Activated CD4-positive, alpha-beta T cell treated with anti-CD3 and anti-CD28 coated beads, Interleukin-2, amount 50 U/mL, for 1 hour (primary cell): ENCODE measurements around the gene ARHGEF12.

Experiments used
- DNase-seq: peaks from one replicate; pipeline ENCODE4 v3.0.0-alpha.2; 2020

The ARHGEF12 gene

DNA sequence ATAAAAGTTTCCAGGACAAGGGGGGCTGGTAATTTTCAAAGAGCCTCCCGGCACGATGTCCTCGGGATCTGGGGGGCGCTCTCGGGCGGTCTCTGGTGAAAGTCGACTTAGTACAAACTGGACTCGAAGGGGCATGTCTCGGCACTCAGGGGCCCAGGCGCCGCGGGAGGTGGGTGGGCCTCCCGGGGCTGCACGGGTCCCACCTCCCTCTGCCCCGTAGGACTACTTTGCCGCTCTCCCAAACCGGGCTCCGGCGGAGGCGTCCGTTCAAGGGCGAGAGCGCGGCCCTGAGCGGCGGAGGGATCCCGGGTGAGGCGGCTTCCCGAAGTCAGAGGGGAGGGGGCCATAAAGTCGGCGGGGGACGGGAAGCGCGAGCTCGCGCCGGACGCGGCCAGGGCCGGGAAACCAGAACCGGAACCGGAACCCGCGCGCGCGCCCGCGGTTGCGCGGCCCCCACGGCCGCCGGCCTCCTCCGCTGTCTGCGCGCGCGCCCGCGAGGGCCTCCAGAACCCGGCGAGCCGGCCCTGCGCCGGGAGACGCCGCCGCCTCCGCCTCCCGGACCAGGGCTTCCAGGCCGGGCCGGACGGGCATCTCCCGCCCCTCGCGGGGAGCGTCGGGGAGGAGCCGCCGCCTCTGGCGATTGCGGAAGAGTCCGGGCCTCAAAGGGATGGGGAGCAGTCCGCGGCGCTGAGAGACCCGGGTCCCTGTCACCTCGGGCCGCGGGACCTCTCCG, at the start of gene ARHGEF12:
Gene ARHGEF12 (plus strand): TSS at position 506 of the 733 bp plus-strand sequence. CDS start 831 bp downstream, outside the sequence.
- peak; percentile 56 for DNase-seq

- DNase-seq, result no peak
Measured at GRCh38 chr11:120288021-120288420, 48.2 kb upstream of the ARHGEF12 start.

GRCh38 chr11:120289426-120289825, 46.8 kb upstream of the ARHGEF12 start:
- DNase-seq, result no peak

GRCh38 chr11:120290956-120291355, 45.3 kb upstream of the ARHGEF12 start:
- no peak for DNase-seq

DNA sequence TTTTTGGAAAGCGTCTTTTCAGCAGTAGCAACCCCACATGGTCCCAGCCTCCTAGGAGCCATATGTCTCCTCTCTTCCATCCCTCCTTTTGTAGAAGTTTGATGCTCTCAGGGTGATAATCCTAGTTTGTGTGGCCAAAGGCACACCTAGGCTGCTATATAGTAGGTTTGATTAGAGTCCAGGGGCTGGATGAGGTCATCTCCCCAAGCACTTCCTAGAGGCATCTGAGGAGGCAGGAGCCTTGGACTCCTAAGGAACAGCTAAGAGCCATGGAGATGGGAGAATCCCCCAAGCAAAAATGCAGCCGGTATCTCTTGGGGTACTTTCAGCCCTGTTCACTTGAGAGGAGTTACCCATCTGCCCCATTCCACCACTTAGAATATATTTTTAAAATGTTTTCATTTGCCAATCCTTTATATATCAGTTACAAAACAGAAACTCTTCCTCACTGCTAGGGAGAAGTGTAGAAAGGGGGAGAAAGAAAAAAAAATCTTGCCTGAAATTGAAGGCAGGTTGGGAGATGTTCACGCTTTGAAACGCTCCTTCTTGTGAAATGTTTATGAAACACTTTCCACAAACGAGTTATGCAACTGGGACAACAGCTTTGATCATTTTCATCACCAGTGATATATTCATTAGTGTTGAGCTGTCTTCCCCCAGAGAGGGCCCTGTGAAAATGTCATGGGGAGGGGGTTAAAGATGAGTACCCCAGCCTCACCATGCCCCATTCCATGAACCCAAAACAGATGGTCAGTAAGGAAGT, 43.0 kb upstream of the ARHGEF12 start:
- no peak for DNase-seq

DNA sequence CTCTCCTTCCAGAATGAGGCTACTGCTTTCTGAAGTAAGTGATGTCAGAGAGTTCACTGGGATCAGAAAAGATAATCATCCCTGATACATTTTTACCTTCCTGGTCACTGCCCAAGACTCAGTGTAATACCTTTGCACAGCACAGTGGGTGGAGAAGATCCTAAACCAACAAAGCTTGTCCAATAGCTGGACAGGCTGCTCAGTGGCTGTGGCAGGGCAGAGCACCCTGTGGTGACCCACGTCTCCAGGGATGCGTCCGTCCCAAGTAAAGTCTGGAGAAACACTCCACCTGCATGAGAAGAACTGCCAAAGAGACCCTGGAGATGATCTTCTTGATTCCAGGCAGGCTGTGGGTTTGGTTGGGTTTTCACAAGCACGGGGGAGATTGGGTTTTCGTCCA, 42.1 kb upstream of the ARHGEF12 start:
- no peak for DNase-seq

DNA sequence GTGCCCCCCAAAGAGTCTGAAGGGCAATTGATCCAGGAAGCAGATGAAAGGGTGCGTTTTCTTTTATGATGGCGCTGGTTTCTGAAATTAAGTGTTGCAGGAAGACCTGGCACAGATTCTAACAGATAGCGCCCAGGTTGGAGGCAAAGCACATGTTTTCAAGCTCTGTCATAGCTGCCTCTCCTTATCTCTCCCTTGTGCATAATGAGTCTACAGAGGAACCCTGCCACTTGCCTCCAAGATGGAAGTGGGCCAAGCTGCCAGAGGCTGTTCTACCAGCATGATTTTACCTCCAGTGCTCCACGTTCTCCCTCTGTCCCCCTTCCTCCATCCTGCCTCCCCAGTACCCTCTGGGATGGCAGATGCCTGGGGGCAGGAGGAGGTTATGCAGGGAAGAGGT, 41.1 kb upstream of the ARHGEF12 start:
- DNase-seq, result no peak

DNA sequence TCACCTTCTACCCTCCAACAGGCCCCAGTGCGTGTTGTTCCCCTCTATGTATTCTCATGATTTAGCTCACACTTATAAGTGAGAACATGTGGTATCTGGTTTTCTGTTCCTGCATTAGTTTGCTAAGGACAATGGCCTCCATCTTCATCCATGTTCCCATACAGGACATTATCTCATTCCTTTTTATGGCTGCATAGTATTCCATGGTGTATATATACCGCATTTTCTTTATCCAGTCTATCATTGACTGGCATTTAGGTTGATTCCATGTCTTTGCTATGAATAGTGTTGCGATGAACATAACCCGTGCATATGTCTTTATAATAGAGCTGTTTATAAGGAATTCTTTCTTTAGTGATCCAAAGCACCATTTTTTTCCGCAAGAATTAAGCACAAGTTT, 39.7 kb upstream of the ARHGEF12 start:
- no peak for DNase-seq

GRCh38 chr11:120298461-120298860, 37.8 kb upstream of the ARHGEF12 start:
- no peak for DNase-seq

DNA sequence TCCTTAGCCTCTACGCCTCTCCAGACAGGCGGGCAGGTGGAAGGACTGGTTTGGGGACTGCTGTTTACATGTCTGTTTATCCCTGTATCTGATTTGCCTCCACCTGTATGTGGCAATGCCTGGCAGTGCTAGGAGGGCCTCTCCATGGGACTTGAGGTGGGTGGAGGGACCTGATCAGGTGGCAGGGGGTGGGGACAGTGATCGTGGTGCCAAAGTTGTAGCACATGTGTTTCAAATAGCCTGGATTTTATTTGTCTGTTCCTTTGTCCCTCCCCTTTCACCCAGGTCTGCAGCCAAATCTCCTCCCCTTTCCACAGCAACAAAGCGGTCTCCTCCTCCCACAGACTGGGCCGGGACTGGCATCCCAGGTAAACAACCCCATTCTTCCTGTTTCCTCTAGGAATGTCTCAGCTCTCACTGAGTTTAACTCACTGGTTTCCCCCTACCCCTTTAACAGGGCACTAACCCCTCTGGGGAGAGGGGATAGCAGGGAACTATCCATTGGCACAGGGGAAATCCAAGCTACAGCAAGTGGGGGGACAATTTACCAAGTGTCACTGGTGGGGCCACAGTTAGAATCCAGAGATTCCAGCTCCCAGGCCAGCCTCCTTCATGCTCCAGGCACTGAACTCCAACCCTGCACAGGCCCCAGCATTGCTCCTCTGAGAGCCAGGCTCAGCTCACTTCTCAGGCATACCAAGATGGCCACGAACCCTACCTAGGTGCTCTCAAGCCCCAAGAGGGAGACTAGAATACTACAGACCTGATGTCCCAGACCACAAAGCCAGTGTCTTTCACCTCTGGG, 34.0 kb upstream of the ARHGEF12 start:
- DNase-seq, result no peak

- DNase-seq, result peak; percentile 56
Measured at GRCh38 chr11:120303004-120303637, 33.1 kb upstream of the ARHGEF12 start.

- DNase-seq, result no peak
Measured at GRCh38 chr11:120304526-120304925, 31.7 kb upstream of the ARHGEF12 start.

DNA sequence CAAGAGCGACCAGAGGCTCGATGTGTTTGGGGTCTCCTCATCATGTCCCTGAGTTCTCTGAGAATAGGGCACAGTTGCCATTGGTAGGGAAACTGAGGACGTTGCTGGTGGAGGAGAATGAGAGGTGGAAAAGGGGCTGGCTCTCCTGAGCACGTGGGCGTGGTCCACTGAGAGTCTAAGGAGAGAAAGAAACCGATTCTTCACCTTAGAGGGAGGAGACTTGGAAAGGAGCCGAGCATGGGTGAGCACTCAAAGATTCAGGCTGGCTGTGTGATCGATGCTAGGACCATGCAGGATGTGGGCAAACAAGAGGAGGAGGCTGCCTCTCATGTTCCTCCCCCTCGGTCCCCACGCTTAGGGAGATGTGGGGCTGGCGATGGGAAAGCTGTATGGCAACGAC, 30.9 kb upstream of the ARHGEF12 start:
- DNase-seq, result no peak

GRCh38 chr11:120306519-120307242, 29.5 kb upstream of the ARHGEF12 start:
- no peak for DNase-seq

DNA sequence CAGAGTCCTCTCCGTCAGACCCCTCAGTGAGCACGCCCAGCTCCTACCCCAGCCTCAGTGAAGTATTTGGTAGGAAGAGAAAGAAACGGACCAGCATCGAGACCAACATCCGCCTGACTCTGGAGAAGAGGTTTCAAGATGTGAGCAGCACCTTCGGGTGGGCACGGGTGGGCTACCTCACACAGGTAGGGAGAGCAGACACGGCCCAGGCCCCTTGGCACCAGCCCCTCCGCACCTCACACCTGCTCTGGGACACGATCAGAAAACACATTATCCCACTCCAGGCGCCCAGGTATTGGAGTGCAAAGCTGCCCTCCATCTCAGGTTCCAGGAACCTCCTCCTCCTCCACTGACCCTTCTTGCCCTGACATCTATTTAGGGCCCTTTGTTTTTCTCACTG, 28.7 kb upstream of the ARHGEF12 start:
- DNase-seq, result no peak

GRCh38 chr11:120308081-120308480, 28.1 kb upstream of the ARHGEF12 start:
- DNase-seq, result no peak

DNA sequence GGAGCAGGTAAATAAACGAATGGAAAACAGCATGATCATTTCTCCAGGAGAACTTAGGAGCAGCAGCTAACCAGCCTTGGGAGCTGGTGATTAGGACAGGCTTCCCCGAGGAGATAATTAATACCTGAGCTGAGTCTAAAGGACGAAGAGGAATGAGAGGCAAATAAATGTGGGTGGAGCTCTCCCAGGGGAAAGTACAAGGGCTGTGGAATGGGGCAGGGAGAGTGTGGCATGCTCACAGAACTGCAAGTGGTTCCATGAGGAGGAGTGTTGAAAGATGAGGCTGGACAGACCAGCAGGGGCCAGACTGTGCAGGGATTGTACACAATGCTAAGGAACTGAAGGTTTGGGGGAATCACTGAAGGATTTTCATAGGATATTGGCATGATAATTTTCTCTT, 25.3 kb upstream of the ARHGEF12 start:
- DNase-seq, result no peak

DNA sequence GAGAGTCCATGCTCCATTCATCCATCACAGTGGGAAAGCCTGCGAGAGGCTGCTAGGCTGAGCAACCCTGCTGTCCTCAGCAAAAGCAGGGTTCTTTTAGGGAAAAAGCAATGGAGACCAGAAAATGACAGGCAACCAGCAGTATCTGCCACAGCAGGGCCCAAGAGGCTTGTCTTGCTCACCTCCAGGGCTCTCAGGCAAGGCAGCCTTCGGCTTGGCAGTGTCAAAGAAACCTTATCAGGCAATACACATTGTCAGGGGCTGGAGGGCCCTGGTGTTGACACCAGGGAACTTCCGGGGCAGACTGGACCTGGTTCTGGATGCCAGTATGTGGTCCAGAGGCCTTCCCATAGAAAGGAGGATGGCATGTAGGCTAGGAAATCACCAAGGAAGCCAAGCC, 21.4 kb upstream of the ARHGEF12 start:
- no peak for DNase-seq

- no peak for DNase-seq
Measured at GRCh38 chr11:120316880-120317688, 19.1 kb upstream of the ARHGEF12 start.

DNA sequence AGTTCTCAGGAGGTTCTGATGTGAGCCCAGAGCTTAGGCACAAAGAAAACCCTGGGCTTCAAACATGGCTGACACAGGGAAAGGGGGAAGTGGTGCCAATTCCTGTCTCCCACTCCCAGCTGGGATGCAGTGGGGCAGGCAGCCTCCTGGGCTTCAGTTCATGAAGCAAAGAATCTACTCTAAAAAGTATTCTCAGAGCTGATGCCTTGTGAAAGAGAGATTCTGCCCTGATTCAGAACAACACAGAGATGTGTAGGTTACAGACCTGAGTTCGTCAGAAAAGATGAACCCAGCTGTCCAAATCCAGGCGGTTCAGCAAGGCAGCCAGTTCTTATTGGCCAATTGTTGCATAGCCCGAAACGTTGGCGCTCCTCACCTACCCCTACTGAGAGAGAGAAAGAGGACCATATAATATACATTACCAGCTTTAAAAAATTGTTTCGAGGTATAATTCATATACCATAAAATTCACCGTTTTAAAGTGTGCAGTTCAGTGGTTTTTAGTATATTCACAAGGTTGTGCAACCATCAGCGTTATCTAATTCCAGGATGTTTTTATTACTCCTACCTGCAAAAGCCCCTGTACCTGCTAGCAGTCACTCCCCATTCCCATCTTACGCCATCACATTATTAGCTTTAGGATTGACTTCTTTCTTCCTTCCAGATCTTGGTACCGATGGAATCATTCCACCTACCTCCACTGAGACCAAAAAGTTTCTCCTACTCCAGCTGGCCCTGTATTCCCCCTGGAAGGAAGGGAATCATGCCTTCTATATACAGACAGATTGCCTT, 18.3 kb upstream of the ARHGEF12 start:
- no peak for DNase-seq

DNA sequence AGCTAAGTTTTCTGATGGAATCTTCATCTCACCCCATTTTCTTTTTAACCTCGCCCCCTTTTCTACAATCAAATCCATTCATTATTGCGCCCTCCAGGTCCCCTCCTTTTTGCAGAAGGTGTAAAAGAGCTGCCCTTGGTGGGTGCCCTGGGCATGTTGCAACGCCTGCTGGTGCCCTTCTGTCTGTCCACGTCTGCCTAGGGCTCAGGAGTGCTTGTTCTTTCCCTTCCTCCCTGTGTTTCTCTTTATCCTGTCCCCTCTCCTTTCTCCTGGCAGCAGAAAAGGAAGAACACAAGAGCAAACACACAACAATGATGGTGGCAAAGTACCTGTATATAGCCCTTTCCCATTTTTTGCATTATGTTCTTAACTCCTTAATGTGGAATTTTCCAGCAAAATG, 17.3 kb upstream of the ARHGEF12 start:
- no peak for DNase-seq
